Pancreas (tissue), 10 donors: ENCODE results near the gene TFB1M. TPM values are rescaled to one million over a fixed set of nuclear protein-coding genes. Genes with fewer than 3 reads are reported as not detected.
"Not testable (repeated sequence)": the region's sequence is repeated elsewhere in the genome, so short reads cannot be mapped to it uniquely, and the experiment has no call there.

Source experiments
- ATAC-seq, 4 donors: fragments of 200-7000 bp; cut with Tn5 transposase; one replicate each; pipeline versions ENCODE4 v1.8.0 to v1.9.1; 2020; ENCODE audit warnings: mild to moderate bottlenecking in 4 of 4, moderate library complexity in 4 of 4
- DNase-seq, 6 donors: peaks; one replicate each; pipeline ENCODE4 v3.0.0-alpha.2; 2020
- FAIRE-seq: peaks from 2 replicates; lab custom pipeline; 2012; peaks lifted over from hg19 to GRCh38; lab: Jason Lieb, UNC
- H3K27ac ChIP-seq, 4 donors: fragments of 200-600 bp; sonication (generic); 1 replicate in 3 of 4; 2 replicates in 1 of 4; pipeline versions ENCODE4 v1.5.0 to v1.8.0; 2020
- H3K27me3 ChIP-seq, 4 donors: fragments of 200-600 bp; one replicate each; pipeline ENCODE4 v1.8.0; 2021
- H3K36me3 ChIP-seq, 3 donors: fragments of 200-600 bp; sonication (generic) in 1 of 3; one replicate each; pipeline versions ENCODE4 v1.5.0 to v1.8.0; 2020 to 2021
- H3K4me1 ChIP-seq, 3 donors: fragments of 200-600 bp; one replicate each; pipeline ENCODE4 v1.8.0; 2021
- H3K4me3 ChIP-seq, 4 donors: fragments of 200-600 bp; sonication (generic) in 2 of 4; one replicate each; pipeline versions ENCODE4 v1.5.0 to v1.8.0; 2020 to 2021
- H3K9me3 ChIP-seq, 4 donors: fragments of 200-600 bp; one replicate each; pipeline ENCODE4 v1.8.0; 2021
- WGBS, 2 donors: extraction: QIAGEN DNeasy Blood & Tissue Kit; methylation state at CpG; one replicate each; pipeline ENCODE4 v1.1.7; 2013; 5-methylcytosine and 5-hydroxymethylcytosine counted together
- intact Hi-C, 3 donors: fragments of 100-400 bp; cut with DNase I; formaldehyde crosslinking; loops; one replicate each; pipeline versions ENCODE4 v1.11.1 to v1.14.2; 2022
- polyA plus RNA-seq, 2 donors: library from polyadenylated mRNA; stranded (reverse); fragments of 200-250 nt; gene quantifications; one replicate each; pipeline ENCODE4 v1.2.3, GENCODE V29; 2013
- total RNA-seq, 6 donors: library from RNA; stranded (reverse); fragmentation: NEBNext Ultra II Directional in 4 of 6; extraction: Animal tissue kit (Norgen Biotek cat#: 25700) in 4 of 6; gene quantifications; one replicate each; pipeline versions ENCODE4 v1.2.1 to v1.2.4, GENCODE V29; 2021 to 2023
- TF ChIP-seq, protein P1 (sequence below), 4 donors: fragments of 200-600 bp; sonication (generic) in 3 of 4; IDR thresholded peaks; one replicate each; pipeline versions ENCODE4 v1.5.0 to v1.8.0; 2021; ENCODE audit warnings: antibody characterized with exemption in 4 of 4
- donor health status: healthy with polysubstance abuse.
- donor health status: DM: no; HTN: no; CAD: no; lungs with moderate emphysema.
- donor health status: DM: no; HTN: no; CAD: no.
- donor health status: control.
- donor health status: control.
- donor health status: Bipolar disorder and iron deficiency.
- donor health status: DM: yes; HTN: yes; CAD: no.
- donor health status: DM: no; HTN: no; CAD: no.
- donor health status: DM: no; HTN: no; CAD: no.
- donor health status: DM: yes; HTN: yes; CAD: no.

TFB1M gene
- total RNA-seq (10 to 100 TPM in 3 of 6 donors, 1 to 10 TPM in 3; 7.6 to 16.3 (median 9.1) TPM), polyA plus RNA-seq (10 to 100 TPM in 1 of 2 donors, 1 to 10 TPM in 1; 8.4 to 10.1 TPM)

DNA sequence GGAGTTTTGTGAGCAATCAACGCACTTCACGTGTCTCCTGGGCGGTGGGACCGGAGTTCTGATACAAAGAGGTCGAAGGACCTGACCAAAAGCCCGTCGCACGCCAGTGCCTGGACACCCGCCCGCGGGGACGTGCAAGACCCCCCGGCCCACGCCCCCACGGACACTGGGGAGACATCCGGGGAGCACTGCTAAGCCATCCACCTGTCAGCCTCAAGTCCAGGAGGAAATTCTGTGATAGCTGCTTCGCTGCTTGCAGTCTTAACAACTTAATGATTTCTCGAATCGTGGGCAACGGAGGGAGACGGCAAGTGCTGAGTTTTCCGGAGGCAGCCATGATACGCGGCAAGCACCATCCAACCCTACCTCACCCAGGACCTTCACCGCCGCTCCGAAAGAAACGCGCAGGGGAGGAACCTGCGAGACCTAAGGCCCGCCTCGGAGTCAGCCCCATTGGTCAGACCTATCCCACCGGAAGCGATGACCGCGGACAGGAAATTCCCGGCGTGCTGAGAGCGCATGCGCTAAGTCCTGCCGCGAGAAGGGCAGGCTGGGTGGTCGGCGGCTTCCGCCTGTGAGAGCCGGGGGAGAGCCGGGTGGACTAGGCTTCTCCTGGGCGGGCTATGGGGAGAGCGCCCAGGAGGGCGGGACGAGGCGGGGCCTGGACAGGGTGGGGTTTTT lies at the start of gene TFB1M:
TFB1M (minus strand) TSS at position 393 of the 681 bp plus-strand sequence; CDS start at position 337, 56 bp downstream.
- H3K4me3 ChIP-seq: peak within 1 kb of the TSS; percentile 62 to 86 (median 76)
- H3K4me1 ChIP-seq: peaks cover 0 to 20% (median 3%) of the 10 kb centered on the region in 3 donors
- intact Hi-C loops: no loop called here
- no peaks in the 10 kb centered on the region for H3K36me3 ChIP-seq
- ATAC-seq: peak; percentile 93 to 97 (median 94)
- no peaks in the 10 kb centered on the region for H3K27me3 ChIP-seq
- peak; percentile 97 to 100 (median 98) for DNase-seq
- H3K9me3 ChIP-seq: no peaks in the 10 kb centered on the region
- FAIRE-seq: peak; percentile 98
- TF ChIP-seq, protein P1, sequence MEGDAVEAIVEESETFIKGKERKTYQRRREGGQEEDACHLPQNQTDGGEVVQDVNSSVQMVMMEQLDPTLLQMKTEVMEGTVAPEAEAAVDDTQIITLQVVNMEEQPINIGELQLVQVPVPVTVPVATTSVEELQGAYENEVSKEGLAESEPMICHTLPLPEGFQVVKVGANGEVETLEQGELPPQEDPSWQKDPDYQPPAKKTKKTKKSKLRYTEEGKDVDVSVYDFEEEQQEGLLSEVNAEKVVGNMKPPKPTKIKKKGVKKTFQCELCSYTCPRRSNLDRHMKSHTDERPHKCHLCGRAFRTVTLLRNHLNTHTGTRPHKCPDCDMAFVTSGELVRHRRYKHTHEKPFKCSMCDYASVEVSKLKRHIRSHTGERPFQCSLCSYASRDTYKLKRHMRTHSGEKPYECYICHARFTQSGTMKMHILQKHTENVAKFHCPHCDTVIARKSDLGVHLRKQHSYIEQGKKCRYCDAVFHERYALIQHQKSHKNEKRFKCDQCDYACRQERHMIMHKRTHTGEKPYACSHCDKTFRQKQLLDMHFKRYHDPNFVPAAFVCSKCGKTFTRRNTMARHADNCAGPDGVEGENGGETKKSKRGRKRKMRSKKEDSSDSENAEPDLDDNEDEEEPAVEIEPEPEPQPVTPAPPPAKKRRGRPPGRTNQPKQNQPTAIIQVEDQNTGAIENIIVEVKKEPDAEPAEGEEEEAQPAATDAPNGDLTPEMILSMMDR (IDR thresholded peaks at IDR 0.05): no peak
- peak within 1 kb of the TSS; percentile 83 to 95 (median 89) for H3K27ac ChIP-seq
- 0% methylated on average over 51 to 52 of the region's 52 CpGs for WGBS, 2 donors

DNA sequence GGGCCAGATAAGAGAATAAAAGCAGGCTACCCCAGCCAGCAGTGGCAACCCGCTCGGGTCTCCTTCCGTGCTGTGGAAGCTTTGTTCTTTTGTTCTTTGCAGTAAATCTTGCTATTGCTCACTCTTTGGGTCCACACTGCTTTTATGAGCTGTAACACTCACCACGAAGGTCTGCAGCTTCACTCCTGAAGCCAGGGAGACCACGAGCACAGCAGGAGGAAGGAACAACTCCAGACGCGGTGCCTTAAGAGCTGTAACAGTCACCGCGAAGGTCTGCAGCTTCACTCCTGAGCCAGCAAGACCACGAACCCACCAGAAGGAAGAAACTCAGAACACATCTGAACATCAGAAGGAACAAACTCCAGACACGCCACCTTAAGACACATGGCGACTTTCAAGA lies 49.7 kb upstream of the TFB1M start:
- ATAC-seq, H3K36me3 ChIP-seq, H3K4me3 ChIP-seq, DNase-seq, H3K27me3 ChIP-seq, H3K9me3 ChIP-seq, intact Hi-C loops, FAIRE-seq, H3K27ac ChIP-seq, H3K4me1 ChIP-seq: not testable (repeated sequence)
- WGBS, 2 donors: 82 to 89% methylated on average over 12 of the region's 12 CpGs

DNA sequence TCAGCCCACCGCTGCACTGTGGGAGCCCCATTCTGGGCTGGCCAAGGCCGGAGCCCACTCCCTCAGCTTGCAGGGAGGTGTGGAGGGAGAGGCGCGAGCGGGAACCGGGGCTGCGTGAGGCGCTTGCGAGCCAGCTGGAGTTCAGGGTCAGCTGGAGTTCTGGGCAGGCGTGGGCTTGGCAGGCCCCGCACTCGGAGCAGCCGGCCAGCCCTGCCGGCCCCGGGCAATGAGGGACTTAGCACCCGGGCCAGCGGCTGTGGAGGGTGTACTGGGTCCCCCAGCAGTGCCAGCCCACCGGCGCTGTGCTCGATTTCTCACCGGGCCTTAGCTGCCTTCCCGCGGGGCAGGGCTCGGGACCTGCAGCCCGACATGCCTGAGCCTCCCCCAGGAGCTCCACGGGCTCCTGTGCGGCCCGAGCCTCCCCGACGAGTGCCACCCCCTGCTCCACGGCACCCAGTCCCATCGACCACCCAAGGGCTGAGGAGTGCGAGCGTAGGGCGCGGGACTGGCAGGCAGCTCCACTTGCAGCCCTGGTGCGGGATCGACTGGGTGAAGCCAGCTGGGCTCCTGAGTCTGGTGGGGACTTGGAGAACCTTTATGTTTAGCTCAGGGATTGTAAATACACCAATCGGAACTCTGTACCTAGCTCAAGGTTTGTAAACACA lies 48.8 kb upstream of the TFB1M start:
- ATAC-seq, H3K27me3 ChIP-seq, H3K4me3 ChIP-seq, DNase-seq, H3K9me3 ChIP-seq, intact Hi-C loops, H3K4me1 ChIP-seq, H3K36me3 ChIP-seq, H3K27ac ChIP-seq, FAIRE-seq: not testable (repeated sequence)
- 91 to 95% methylated on average over 31 to 39 of the region's 39 CpGs for WGBS, 2 donors

DNA sequence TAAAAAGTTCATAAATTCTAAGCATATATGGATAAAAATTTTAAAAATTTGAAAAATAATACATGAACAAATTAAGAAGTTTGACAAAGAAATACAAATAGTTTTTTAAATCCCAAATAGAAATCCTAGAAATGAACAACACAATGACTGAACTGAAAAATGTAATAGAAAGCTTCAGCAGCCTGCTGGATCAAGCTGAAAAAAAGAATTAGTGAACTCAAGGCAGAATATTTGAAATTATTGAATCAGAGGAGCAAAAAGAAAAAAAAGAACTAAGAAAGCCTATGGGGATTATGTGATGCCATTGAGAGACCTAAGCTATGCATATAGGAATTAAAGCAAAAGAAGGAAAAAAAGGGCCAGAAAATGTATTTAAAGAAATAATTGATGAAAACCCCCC lies 39.9 kb upstream of the TFB1M start:
- Histone ChIP-seq H3K9me3 (no peaks in the 10 kb centered on the region), H3K27ac (no peak overlapping the region), H3K36me3 (no peaks in the 10 kb centered on the region), H3K4me1 (no peaks in the 10 kb centered on the region), H3K4me3 (no peak overlapping the region), H3K27me3 (no peaks in the 10 kb centered on the region)
- intact Hi-C loops: no loop called here
- ATAC-seq: no peak
- TF ChIP-seq, protein P1 (IDR thresholded peaks at IDR 0.05): no peak
- no peak for DNase-seq
- FAIRE-seq: no peak

DNA sequence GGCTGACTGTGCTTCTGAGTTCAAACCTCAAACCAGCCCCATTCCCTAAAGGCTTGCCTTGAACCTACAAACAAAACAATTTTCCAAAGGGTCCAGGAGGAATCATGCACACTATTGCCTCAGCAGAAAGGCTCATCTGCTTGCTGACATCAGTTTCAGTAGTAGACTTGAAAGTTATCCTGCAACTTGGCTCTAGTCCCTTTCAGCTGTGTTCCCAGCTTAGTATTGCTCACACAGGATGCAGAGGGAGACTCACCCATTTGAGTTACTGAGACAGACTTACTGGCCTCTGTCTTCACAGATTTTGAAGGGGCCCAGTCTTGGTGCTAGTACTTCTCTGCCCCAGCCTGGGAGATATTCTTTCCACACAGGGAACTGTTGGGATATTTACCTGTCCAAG lies 38.5 kb upstream of the TFB1M start:
- ATAC-seq (no peak), DNase-seq (no peak), FAIRE-seq (no peak)
- Histone ChIP-seq H3K9me3 (no peaks in the 10 kb centered on the region), H3K36me3 (no peaks in the 10 kb centered on the region), H3K27ac (no peak overlapping the region), H3K4me3 (no peak overlapping the region), H3K4me1 (no peaks in the 10 kb centered on the region), H3K27me3 (no peaks in the 10 kb centered on the region)
- intact Hi-C loops: no loop called here
- TF ChIP-seq, protein P1 (IDR thresholded peaks at IDR 0.05): no peak

DNA sequence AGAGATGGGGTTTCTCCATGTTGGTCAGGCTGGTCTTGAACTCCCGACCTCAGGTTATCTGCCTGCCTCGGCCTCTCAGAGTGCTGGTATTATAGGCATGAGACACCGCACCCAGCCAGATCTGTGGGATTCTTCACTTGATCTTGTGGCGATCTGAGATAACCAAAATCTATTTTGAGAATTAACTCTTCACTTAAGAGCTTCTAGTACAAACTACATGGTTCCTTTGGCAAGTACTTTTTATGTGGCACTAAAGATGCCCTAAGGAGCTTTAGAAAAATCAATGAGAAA lies 37.8 kb upstream of the TFB1M start:
- Histone ChIP-seq H3K27ac (no peak overlapping the region), H3K27me3 (no peaks in the 10 kb centered on the region), H3K4me1 (no peaks in the 10 kb centered on the region), H3K4me3 (no peak overlapping the region), H3K36me3 (no peaks in the 10 kb centered on the region), H3K9me3 (no peaks in the 10 kb centered on the region)
- intact Hi-C loops: no loop called here
- ATAC-seq: no peak
- FAIRE-seq: no peak
- no peak for DNase-seq
- 79 to 88% methylated on average over 4 of the region's 4 CpGs for WGBS, 2 donors
- TF ChIP-seq, protein P1 (IDR thresholded peaks at IDR 0.05): no peak
